ENCODE results near the gene EBF3.

EBF3 gene

GRCh38 chr10:129864082-129864481 is 100.0 kb downstream of the EBF3 start:
- DNase-seq (ENCODE audit: low spot score): no peak
- TF ChIP-seq, protein P1, sequence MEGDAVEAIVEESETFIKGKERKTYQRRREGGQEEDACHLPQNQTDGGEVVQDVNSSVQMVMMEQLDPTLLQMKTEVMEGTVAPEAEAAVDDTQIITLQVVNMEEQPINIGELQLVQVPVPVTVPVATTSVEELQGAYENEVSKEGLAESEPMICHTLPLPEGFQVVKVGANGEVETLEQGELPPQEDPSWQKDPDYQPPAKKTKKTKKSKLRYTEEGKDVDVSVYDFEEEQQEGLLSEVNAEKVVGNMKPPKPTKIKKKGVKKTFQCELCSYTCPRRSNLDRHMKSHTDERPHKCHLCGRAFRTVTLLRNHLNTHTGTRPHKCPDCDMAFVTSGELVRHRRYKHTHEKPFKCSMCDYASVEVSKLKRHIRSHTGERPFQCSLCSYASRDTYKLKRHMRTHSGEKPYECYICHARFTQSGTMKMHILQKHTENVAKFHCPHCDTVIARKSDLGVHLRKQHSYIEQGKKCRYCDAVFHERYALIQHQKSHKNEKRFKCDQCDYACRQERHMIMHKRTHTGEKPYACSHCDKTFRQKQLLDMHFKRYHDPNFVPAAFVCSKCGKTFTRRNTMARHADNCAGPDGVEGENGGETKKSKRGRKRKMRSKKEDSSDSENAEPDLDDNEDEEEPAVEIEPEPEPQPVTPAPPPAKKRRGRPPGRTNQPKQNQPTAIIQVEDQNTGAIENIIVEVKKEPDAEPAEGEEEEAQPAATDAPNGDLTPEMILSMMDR (IDR thresholded peaks at IDR 0.05; ENCODE audit: poor library complexity, severe bottlenecking): no peak
- Histone ChIP-seq H3K4me1 (ENCODE audit: insufficient read depth, poor library complexity, severe bottlenecking) (no peaks in the 10 kb centered on the region), H3K9me3 (ENCODE audit: severe bottlenecking) (no peaks in the 10 kb centered on the region), H3K36me3 (ENCODE audit: low read depth) (no peaks in the 10 kb centered on the region), H3K27me3 (ENCODE audit: insufficient read depth, poor library complexity, severe bottlenecking) (no peaks in the 10 kb centered on the region), H3K27ac (ENCODE audit: poor library complexity, severe bottlenecking) (no peak overlapping the region), H3K4me3 (ENCODE audit: severe bottlenecking) (no peak overlapping the region)
- ATAC-seq (ENCODE audit: low read depth): no peak

DNA sequence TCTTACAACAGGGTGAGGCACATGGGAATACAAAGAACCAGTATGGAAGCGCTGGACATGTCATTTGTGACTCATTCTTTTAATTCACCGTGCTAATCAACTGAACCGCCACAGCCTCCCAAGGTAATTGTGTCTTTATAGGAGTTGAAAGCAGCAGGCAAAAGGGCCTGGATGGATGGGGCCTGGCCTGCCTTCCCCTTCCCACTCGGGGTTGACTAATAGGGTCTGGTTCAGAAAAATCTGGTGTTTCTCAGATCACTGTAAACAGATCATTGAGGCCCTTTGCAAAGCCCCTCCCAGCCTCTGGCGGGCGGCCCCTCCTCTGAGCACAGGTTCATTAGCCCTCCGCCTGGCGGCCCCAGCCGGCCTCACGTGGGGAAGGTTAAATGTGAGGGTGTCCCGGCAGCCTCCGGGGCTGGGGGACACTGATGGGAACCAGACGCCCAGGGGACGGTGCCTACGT is 100.8 kb downstream of the EBF3 start:
- H3K27ac ChIP-seq (ENCODE audit: poor library complexity, severe bottlenecking): no peak overlapping the region
- no peak overlapping the region for H3K4me3 ChIP-seq (ENCODE audit: severe bottlenecking)
- H3K36me3 ChIP-seq (ENCODE audit: low read depth): no peaks in the 10 kb centered on the region
- H3K27me3 ChIP-seq (ENCODE audit: insufficient read depth, poor library complexity, severe bottlenecking): no peaks in the 10 kb centered on the region
- TF ChIP-seq, protein P1 (IDR thresholded peaks at IDR 0.05; ENCODE audit: poor library complexity, severe bottlenecking): no peak
- no peaks in the 10 kb centered on the region for H3K9me3 ChIP-seq (ENCODE audit: severe bottlenecking)
- H3K4me1 ChIP-seq (ENCODE audit: insufficient read depth, poor library complexity, severe bottlenecking): no peaks in the 10 kb centered on the region
- ATAC-seq (ENCODE audit: low read depth) (no peak), DNase-seq (ENCODE audit: low spot score) (no peak)

DNA sequence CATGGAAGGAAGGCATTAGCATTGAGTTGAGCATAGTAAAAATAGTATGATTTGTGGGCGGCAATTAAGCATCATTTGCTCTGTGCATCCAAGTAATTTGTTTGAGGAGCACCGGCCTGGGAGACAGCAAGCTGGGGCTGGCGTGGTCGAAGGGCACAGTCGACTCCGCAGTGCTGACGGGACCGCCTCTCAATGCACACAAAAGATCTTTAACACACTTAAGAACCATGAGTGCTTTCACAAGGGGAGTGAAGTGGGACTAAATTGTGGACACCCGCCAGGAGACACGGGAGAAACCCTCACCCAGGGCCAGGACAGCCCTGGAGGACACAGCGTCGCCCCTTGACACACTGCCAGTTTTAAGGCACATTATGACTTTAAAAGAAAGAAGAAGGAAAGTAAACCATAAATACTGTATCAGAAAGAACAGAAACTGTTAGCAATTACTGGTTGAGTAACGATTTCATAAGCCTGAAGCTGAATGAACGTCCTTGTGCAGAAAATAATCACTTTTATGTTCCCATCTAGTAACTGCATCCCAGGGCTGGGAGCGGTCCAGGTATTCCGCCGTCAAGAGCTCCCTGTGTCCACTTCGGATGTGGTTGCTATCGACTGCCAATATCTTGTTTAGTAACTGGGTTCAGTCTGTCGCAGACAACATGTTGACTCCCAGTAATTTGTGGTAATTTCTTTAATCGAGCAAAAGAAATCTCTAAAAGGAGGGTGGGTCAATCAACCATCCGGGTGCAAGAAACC is 102.1 kb downstream of the EBF3 start:
- Histone ChIP-seq H3K36me3 (ENCODE audit: low read depth) (no peaks in the 10 kb centered on the region), H3K27ac (ENCODE audit: poor library complexity, severe bottlenecking) (no peak overlapping the region), H3K4me1 (ENCODE audit: insufficient read depth, poor library complexity, severe bottlenecking) (no peaks in the 10 kb centered on the region), H3K4me3 (ENCODE audit: severe bottlenecking) (no peak overlapping the region), H3K9me3 (ENCODE audit: severe bottlenecking) (no peaks in the 10 kb centered on the region), H3K27me3 (ENCODE audit: insufficient read depth, poor library complexity, severe bottlenecking) (no peaks in the 10 kb centered on the region)
- DNase-seq (ENCODE audit: low spot score): no peak
- no peak for ATAC-seq (ENCODE audit: low read depth)
- TF ChIP-seq, protein P1 (IDR thresholded peaks at IDR 0.05; ENCODE audit: poor library complexity, severe bottlenecking): no peak

DNA sequence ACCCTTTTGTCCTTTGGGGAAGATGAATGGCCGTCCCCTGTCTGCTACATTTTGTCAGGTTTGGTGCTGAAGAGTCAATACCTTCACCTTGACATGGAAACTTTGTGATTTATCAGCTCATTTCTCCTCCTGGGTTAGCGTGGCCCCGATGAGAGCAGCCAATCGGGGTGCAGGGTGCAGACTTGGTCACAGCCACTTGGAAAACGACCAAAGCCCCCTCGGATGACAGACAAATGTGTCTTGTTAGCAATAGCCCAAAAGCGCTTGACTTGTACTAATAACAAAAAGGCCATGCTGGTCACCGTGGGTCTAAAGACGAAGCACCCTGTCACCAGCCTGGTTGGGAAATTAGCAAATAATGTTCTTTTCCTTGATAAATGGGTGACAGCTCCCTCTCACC is 103.7 kb downstream of the EBF3 start:
- Histone ChIP-seq H3K4me1 (ENCODE audit: insufficient read depth, poor library complexity, severe bottlenecking) (no peaks in the 10 kb centered on the region), H3K27me3 (ENCODE audit: insufficient read depth, poor library complexity, severe bottlenecking) (no peaks in the 10 kb centered on the region), H3K4me3 (ENCODE audit: severe bottlenecking) (no peak overlapping the region), H3K27ac (ENCODE audit: poor library complexity, severe bottlenecking) (no peak overlapping the region), H3K9me3 (ENCODE audit: severe bottlenecking) (no peaks in the 10 kb centered on the region), H3K36me3 (ENCODE audit: low read depth) (no peaks in the 10 kb centered on the region)
- DNase-seq (ENCODE audit: low spot score): no peak
- TF ChIP-seq, protein P1 (IDR thresholded peaks at IDR 0.05; ENCODE audit: poor library complexity, severe bottlenecking): no peak
- no peak for ATAC-seq (ENCODE audit: low read depth)

GRCh38 chr10:129859536-129859935 is 104.5 kb downstream of the EBF3 start:
- H3K4me1 ChIP-seq (ENCODE audit: insufficient read depth, poor library complexity, severe bottlenecking): no peaks in the 10 kb centered on the region
- no peaks in the 10 kb centered on the region for H3K36me3 ChIP-seq (ENCODE audit: low read depth)
- no peak overlapping the region for H3K4me3 ChIP-seq (ENCODE audit: severe bottlenecking)
- H3K27ac ChIP-seq (ENCODE audit: poor library complexity, severe bottlenecking): no peak overlapping the region
- ATAC-seq (ENCODE audit: low read depth) (no peak), DNase-seq (ENCODE audit: low spot score) (no peak)
- TF ChIP-seq, protein P1 (IDR thresholded peaks at IDR 0.05; ENCODE audit: poor library complexity, severe bottlenecking): no peak
- H3K27me3 ChIP-seq (ENCODE audit: insufficient read depth, poor library complexity, severe bottlenecking): no peaks in the 10 kb centered on the region
- no peaks in the 10 kb centered on the region for H3K9me3 ChIP-seq (ENCODE audit: severe bottlenecking)

Data from RWPE2 (cell line).